ENCODE measurements around the gene ABCG8.

The ABCG8 gene

DNA sequence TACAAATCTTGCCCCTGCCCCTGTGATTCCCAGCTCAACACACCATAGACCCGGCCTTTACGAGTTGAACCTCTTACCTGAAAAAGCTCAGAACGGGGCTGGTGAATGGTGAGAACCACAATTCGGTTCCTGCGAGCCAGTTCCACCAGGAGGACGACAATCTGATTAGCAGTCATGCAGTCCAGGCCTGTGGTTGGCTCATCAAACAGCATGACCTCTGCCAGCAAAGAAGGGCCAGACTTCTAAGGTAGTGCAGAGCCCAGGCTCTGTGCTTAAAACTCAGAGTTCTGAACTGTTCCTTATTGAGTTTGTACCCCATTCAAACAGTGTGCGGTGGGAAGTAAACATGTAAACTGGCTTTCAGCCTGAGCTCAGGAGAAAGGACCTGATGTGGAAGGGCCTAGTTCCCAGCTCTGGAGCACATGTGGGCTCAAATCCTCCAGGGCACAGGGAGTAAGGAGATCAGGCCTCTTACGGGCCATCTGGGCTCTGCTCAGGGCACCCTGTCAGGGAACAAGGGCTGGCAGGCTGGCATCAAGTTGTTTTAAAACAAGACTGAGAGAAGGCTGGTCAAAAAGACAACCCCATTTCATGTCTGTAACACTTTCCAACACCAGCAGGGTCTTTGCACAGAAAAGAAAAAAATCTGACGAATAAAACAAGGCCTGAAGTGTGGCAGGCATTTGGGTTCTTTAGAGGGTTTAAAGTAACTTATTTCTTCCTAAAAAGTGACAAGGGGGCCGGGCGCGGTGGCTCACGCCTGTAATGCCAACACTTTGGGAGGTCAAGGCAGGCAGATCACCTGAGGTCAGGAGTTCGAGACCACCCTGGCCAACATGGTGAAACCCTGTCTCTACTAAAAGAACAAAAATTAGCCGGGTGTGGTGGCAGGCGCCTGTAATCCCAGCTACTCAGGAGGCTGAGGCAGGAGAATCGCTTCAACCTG is 12.2 kb upstream of the ABCG8 start:
- ATAC-seq (no peak), DNase-seq (no peak)

DNA sequence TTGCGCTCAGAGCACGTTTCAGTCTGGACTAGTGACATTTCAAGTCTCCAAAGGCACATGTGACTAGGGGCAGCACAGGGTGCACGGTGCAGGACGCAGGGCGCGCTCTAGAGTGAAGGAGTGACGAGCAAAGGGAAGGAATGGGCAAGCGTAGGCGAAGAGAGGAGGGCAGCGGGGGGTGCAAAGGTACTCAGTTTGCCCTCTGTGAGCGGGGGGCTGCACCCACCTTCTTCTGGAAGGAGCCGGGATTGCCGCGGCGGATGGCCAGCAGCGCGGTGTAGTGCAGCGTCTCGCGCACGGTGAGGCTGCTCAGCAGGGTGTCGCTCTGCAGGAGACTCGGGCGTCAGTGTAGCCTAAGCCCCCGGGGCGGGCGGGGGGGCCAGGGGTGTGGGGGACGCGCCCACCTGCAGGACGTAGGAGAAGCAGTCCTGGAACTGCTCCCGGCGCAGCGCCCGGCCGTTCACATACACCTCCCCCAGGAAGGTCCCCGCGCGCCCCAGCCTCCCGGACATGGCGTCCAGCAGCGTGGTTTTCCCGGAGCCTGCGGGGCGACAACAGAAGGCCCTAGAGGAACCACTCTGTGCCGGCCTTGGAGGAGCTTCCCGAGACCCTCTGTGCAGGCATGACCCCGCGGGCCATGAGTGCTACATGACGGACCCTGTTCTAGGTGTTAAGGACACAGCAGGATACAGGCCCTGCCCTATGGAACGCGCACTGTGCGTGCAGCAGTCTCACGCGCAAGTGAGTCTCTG is 7.1 kb upstream of the ABCG8 start:
- peak; percentile 29 for ATAC-seq

DNA sequence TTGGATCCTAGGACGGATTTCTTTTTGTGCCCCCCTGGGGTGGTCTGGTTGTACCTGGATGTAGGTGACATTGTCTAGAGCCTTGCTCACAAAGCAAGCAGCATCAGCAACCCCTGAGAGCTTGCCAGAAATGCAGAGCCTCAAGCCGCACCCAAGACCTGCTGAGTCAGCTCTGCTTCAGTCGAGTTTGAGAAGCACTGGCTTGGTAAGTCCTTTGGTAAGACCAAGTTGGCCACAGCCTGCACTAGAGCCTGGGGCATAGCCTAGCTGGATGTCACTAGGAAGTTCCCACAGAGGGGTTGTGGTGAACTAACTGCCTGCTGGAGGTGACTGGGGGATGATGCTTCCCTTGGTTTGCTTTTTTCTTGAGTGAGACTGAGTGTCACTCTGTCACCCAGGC is 6.3 kb upstream of the ABCG8 start:
- ATAC-seq: peak; percentile 37
- DNase-seq: no peak

More for the DNA sequence above, 7.1 kb upstream of the ABCG8 start:
- DNase-seq: no peak

DNA sequence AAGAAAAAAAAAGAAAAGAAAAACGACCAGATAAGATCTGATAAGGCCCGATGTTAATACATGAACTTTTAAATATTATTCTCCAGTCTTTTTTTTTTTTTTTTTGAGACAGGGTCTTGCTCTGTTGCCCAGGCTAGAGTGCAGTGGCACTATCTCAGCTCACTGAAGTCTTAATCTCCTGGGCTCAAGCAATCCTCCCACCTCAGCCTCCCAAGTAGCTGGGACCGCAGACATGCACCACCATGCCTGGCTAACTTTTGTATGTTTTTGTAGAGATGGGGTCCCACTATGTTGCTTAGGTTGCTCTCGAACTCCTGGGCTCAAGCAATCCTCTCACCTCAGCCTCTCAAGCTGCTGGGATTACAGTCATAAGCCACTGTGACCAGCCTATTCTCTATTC is 1.7 kb upstream of the ABCG8 start:
- no peak for DNase-seq
- ATAC-seq: no peak

DNA sequence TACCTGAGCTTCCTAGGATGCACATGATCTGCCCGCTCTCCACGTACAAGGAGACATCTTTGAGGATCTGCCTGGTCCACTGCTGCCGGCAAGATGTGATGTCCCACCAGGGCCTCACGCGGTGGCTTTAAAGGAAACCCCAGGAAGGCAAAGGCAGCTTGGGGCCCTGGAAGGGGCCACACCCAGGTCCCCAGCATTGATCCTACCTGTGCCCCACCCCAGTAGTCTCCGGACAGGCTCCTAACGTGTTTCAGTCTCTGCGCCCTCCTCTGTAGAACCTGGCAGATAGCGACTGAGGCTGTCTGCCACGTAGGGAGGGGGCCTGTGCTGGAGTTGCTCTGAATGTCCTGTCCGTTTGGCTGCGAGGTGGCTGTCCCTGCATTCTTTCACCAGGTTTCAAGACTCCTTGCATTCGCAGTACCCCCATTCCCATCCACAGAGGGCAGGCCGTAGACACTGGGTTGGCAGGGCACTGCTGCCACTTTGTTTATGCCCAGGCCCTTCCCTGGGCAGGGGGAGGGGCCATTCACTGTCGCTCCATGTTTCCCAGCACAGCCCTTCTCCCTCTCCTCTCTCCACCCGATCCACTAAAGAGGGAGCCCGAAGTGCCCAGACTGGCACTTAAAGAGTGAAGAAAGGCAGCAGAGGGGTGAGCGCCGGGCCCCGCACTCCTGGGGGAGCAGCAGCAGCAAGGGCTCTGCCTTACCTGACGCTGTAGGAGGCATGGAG is 776 bp upstream of the ABCG8 start:
- DNase-seq (no peak), ATAC-seq (no peak)

DNA sequence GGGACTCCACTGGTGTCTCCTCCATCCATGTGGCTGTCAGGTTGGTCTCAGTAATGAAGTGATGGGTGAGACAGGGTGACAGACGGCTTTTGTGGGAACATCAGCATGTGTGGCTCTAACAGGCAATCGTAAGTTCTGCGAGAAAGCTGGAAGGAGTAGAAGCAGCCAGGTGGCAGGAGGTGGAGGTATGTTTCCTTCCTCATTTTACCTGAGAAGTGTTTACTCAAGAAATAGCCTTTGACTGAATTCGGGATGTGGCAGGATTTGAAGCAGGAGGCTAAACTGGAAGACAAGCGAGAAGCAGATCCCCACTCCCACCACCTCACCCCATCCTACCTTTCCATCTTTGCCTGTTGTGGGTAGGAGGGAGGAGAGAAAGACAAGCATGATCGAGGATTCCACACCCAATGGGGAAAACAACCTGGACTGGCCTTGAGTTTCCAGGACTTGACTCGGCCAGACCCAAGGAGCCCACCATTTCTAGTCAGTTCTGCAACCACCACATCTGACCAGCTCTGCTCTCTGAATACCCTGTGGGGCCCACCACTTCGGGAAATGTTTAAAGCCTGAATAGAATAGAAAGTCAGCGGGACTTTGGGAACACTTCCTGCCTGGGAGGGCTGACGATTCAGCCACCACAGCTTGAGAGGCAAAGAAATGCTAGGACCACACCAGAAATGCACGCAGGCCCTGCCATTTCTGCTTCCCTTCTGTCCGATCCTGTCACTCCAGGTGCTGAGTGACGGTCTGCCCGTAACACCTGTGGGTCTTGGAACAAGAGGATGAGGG is 1.2 kb downstream of the ABCG8 start:
- DNase-seq (no peak), ATAC-seq (no peak)

DNA sequence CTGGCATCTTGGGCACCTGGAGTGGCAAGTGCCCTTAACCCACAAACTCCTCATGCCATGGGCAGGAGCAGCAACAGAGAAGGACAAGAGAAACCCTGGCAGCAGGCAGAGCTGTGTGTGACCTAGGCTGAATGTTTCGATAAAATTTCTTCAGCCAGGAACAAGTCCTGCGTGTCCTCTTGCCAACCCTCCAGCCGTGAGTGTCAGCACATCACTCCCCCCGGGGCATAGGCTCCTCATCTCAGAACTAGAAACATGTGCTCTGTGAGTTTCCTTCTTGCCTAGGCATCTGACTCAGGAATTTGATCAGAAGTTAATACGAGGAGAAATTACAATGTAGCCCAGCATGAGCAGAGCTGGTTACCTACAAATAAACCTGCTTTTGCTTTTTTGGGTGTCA is 2.2 kb downstream of the ABCG8 start:
- DNase-seq: no peak

DNA sequence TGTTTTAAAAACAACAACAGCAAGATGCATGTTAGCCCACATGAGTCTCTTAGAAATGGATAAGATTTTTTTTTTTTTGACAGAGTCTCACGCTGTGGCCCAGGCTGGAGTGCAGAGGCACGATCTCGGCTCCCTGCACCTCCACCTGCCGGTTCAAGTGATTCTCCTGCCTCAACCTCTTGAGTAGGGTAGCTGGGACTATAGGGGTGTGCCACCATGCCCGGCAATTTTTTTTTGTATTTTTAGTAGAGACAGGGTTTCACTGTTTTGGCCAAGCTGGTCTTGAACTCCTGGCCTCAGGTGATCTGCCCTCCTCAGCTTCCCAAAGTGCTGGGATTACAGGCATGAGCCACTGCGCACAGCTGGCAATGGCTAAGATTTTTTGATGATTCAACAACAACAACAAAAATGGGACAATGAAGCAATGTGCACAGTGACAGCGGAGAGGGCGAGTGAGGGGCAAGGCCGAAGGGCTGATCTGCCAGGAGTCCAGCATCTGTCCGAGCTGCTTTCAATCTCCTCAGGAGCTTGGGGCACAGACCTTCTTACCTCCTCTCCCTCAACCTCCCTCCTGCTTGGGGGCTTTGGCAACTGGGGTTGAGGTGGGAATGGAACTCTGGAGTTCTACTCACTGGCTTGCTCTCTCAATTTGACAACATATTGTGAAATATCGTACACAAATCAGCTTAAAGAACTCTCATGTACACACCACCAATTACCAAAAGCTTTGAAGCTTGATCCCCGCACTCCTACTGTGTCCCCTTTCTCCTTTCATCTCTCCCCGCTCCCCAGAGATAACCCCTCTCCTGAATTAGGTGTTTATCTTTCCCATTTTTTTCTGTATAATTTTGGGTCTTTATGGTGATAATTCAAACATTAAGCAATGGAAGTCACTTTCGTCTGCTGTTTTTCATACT is 3.4 kb downstream of the ABCG8 start:
- DNase-seq (no peak), ATAC-seq (no peak)

More for the DNA sequence above, 2.2 kb downstream of the ABCG8 start:
- ATAC-seq: no peak

DNA sequence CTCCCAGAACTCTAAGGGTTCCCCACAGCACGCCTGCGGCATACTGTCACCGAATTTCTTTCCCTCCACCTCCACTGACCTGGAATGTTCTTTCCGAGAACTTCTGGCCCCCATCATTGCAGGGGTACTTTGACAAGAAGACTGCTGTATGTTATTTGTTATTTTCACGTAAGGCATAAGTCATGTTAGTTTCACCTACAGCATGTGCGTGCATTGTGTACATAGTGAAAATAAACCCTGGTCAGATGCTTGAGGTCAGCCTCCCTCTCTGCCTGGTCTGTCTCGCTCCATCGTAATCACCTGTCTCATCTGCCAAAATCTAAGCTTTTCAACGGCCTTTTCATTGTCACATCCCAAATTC is 4.1 kb downstream of the ABCG8 start:
- ATAC-seq: no peak
- no peak for DNase-seq

DNA sequence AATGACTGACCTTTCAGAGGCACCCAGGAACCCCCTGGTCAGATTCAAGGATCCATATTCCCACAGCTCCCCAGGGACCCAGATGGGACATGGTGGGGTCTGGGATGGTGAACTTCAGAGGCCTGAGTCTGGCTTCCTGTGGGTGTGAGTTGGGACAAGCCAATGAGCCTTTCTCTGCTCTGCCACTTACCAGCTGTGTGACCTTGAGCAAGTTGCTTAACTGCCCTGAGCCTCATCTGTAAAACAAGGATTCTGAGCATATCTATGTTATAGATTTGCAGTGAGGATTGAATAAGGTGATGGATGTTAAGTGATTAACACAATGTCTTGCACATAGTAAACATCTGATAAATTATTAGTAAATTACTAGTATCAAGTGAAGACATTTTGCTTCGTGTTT is 6.4 kb downstream of the ABCG8 start:
- no peak for ATAC-seq
- no peak for DNase-seq

DNA sequence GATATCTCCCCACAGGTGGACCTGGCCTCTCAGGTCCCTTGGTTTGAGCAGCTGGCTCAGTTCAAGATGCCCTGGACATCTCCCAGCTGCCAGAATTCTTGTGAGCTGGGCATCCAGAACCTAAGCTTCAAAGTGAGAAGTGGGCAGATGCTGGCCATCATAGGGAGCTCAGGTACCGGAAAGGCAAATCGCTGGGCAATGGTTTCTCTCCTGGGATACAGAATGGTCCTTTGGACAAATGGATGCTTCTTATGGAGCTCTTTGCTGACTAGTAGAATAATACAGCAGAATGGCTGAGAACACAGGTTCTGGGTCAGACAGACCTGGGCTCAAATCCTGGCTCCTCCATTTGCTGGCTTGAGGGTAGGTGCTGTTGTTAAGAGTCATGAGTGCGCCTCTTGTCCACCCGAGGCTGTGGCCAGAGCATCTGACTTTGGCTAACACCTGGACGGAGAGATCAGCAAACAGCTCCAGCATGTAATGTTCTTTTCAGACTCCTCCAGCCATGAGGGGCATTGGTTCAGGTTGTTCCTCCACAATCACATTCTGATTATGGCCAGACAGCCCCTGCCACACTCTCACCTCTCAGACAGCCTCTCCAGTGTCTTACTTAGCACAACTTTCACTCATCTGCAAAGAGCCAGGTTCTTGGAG is 7.5 kb downstream of the ABCG8 start:
- no peak for DNase-seq

DNA sequence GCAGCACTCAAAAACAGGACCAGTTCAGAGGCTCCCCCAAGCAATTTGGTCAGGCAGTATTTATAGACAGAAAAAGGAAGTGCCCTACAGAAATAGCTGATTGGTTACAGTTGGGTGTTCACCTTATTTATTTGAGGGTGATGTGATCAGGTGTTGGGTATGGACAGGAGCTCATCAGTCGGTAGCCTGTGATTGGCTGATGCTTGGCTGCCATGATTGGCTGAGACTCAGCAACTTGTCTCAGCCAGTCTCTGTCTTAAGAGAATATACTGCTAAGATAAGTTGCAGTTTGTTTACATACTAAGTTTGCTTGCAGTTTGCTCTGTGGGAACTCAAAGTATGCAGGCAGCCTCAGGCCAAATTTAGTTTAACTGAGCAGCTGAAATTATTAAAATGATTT is 9.4 kb downstream of the ABCG8 start:
- ATAC-seq (no peak), DNase-seq (no peak)

More for the DNA sequence above, 7.5 kb downstream of the ABCG8 start:
- no peak for ATAC-seq

DNA sequence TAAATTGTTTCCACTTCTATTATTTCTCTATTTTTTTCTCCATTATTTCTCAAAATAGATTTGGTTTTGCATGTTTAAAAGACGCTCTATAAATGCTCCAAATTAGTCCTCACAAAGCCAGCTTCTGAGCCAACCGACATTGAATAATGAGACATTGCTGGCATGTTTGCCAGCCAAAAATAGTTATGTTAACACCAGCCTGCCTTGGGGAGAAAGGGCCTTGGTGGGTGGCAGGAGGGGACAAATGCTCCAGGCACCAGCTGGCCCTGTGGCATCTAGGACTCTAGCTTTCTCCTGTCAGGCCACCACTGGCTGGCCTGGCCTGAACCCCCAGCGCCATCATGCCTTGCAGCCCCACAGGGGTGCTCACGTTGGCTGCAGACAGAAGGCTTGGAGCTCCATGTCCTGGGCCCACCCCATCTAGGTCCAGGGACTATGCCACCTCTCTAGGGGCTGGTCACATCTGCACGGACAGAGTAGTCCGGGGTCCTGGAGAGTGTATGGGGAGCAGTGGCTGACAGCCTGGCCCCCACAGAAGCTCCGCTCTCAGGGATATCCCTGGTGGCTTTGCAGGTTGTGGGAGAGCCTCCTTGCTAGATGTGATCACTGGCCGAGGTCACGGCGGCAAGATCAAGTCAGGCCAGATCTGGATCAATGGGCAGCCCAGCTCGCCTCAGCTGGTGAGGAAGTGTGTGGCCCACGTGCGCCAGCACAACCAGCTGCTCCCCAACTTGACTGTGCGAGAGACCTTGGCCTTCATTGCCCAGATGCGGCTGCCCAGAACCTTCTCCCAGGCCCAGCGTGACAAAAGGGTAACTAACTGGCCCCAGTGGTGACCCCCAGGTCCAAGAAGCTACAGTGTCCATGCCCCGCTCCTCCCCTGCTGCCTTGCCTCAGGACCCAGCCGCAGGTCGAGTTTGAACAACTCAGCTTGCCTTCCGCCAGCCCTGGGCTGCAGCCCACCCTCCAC is 12.5 kb downstream of the ABCG8 start:
- DNase-seq (no peak), ATAC-seq (no peak)

DNA sequence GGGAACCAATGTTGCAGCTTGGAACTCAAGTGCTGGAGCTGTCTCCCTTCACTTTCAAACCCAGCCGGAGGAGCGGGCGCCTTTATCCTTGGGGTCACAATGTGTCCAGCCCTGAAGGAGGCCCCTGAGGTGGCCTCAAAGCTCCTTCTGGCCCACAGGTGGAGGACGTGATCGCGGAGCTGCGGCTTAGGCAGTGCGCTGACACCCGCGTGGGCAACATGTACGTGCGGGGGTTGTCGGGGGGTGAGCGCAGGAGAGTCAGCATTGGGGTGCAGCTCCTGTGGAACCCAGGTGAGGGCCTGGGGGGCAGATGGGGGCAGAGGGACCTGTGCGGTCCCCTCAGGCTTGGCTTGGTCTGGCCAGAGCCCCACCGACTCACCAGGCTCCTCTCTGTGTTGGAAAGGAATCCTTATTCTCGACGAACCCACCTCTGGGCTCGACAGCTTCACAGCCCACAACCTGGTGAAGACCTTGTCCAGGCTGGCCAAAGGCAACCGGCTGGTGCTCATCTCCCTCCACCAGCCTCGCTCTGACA is 13.5 kb downstream of the ABCG8 start:
- DNase-seq (no peak), ATAC-seq (no peak)

DNA sequence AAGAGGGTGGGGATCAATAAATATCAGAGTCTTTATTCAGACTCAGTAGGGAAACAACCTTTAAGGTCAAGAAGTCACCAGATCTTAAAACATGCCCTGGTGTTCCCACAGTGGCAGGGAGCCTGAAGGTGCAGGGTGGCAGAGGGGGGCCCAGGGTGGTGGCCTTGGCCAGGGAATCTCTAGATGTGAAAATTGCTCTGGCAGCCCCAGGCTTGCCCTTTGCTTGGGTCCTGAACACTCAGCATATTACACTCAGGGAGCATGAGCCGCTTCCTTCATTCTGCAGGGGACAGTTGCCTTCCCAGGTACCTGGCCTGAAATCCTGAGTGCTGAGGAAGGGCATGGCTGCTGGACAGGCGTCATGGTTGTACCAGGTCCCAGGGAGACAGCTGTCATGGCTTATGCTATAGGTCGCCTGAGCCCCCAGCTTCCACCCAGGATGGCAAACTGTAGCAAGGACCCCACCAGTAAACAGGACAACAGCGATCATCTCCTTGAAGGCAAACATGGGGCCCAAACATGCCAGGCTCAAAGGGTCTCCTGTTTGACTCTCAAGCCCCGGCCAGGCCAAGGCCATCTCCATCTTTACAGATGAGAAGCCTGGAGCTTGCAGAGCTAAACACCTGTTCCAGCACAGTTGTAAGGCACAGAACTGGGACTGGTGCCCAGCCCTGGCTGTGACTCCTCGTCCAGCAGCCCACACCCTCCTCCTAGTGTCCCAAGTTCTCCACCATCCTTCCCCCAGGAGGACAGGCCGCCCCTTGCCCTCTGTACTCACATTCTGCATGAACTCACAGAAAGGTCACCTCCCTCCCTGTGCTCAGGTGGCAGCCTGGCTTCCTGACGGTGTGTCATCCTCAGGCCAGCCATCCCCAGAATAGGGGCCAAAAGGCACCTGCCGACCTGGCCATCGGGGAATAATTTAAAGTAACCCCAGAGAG is 14.6 kb downstream of the ABCG8 start:
- ATAC-seq (no peak), DNase-seq (no peak)

DNA sequence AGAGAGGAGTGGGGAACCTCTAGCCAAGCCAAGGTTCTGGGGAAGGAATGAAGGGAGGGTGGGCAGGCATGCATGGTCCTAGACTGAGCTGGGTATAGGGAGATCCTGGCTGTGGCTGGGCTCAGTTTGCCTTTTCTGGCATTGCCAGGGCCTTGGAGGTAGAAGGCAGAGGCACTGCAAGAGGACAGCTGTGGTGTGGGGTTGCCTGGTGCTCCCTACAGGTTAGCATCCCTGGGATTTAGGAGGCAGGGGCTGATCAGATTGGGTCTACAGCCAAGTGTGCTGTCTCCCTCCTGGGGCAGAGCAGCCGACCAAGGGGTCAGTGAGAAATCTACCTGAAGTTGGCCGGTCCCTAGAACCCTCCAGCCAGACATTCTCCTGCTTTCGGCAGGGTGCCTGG is 15.9 kb downstream of the ABCG8 start:
- DNase-seq (no peak), ATAC-seq (no peak)

DNA sequence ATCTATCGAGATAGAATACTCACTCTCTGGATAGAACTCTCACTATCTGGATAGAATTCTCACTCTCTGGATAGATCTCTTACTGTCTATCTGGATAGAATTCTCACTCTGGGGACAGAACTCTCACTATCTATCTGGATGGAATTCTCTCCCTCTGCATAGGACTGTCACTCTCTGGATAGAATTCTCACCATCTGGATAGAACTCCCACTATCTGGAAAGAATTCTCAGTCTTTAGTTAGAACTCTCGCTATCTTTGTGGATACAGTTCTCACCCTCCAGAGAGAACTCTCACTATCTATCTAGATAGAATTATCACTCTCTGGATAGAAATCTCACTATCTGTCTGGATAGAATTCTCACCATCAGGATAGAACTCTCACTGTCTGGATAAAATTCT is 16.5 kb downstream of the ABCG8 start:
- ATAC-seq (no peak), DNase-seq (no peak)

DNA sequence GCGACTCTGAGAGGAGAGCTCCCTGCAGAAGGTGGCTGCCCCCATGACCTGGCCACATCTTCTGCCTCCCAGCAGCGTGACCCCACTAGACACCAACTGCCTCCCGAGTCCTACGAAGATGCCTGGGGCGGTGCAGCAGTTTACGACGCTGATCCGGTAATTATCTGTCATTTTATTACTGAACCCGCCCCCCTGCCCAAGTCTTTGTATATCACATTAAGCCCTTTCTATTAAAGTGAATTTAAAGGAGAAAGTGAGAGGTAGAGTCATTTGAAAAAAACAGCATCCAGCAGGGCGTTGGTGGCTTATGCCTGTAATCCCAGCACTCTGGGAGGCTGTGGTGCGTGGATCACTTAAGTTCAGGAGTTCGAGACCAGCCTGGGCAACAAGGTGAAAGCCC is 33.4 kb downstream of the ABCG8 start:
- ATAC-seq (no peak), DNase-seq (no peak)
